PFSK-1 (cell line): ENCODE results near the gene UST.

ENCODE experiments used
- POLR2AphosphoS5 ChIP-seq: IDR thresholded peaks from 2 replicates; pipeline ENCODE4 v1.6.1; 2012; ENCODE audit warnings: low read depth, mild to moderate bottlenecking, control low read depth, low read length, moderate library complexity
- TAF1 ChIP-seq: IDR thresholded peaks from 2 replicates; pipeline ENCODE4 v1.6.1; 2012; ENCODE audit warnings: low read length, control low read depth, borderline replicate concordance; ENCODE audit not compliant: insufficient read depth

DNA sequence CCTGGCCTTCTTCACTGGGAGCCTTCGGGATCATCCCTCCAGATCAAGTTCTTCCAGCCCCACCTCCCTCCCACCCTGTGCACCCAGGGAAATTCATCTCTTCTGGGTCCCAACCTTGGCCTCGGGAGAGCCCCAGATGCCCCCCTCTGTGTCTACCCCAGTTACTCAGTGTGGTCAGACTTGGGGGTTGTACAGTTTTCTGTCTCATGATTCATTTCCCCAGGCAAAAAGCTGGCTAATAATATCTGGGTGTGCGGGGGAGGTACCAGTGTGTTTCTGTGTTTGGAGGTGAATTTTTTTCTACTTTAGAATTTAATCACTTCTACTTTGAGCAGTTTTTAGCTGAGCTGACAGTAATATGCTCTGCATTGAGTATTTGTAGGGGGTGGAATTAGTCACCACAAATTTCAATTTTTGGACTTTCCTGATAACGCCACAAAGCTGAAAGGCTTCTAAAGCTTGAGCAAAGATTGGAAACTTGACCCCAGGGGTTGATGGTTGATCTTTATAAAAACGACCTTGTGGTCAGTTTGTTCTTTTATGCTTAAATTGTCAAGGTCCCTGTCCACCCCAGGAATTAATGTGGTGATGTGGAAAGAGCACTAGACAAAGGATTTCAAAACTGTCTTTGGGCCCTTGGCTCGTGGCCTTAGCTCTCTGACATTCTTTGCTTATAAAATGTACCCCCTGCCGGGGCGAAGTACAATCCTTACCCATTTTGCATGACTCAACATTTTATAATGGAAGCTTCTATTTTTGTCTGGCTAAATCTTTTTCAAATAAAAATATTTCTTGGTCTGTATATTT is 286.0 kb downstream of the UST start:
- TF ChIP-seq POLR2AphosphoS5: no peak
- TF ChIP-seq TAF1: no peak
